GM10248 (cell line): Measurements from ENCODE around the gene AKAP10.
"Not testable (repeated sequence)": the region's sequence is repeated elsewhere in the genome, so short reads cannot be mapped to it uniquely, and the experiment has no call there.

Experiments
- CTCF ChIA-PET: fragments of 300-600 bp; sonication (Branson Sonifier 250); formaldehyde crosslinking; extraction: SDS; loops from one replicate; lab custom pipeline; 2021; ENCODE audit warnings: antibody characterized with exemption; lab: Yijun Ruan, JAX
- POLR2A ChIA-PET: fragments of 350-650 bp; sonication (Branson Sonifier 250); formaldehyde crosslinking; extraction: SDS; loops from one replicate; lab custom pipeline; 2020; ENCODE audit warnings: antibody characterized with exemption; lab: Yijun Ruan, JAX
- DNase-seq: peaks from one replicate; pipeline ENCODE4 v3.0.0; 2012; ENCODE audit errors: extremely low spot score
- CTCF ChIP-seq: IDR thresholded peaks from 2 replicates; pipeline ENCODE4 v1.5.1; 2012; ENCODE audit warnings: mild to moderate bottlenecking, low read depth; ENCODE audit errors: extremely low read depth, missing control alignments, control extremely low read depth

Gene AKAP10

GRCh38 chr17:19979917-19980770 lies 2.5 kb upstream of the AKAP10 start:
- ChIA-PET CTCF (interaction anchor here (6.5 kb wide), 1 partner anchor 11 kb away, joined by 40 read pairs; no protein-coding TSS in a partner anchor), POLR2A (no interaction called here)
- no peak for DNase-seq
- no peak for TF ChIP-seq CTCF

- no peak for DNase-seq
- ChIA-PET CTCF (interaction anchor here (1.6 kb wide), 1 partner anchor 32 kb away, joined by 5 read pairs; no protein-coding TSS in a partner anchor), POLR2A (no interaction called here)
- no peak for TF ChIP-seq CTCF
Measured at GRCh38 chr17:19978805-19979211, 1.2 kb upstream of the AKAP10 start.

- POLR2A ChIA-PET = no interaction called here
- no peak for TF ChIP-seq CTCF
- CTCF ChIA-PET = interaction anchor here (1.2 to 1.6 kb wide), 3 partner anchors 15 to 32 kb away, joined by 5 to 8 read pairs (median 5); no protein-coding TSS in a partner anchor
- DNase-seq = no peak
Measured at GRCh38 chr17:19978209-19978802, 678 bp upstream of the AKAP10 start.

- CTCF ChIA-PET = interaction anchor here (1.2 to 1.4 kb wide), 2 partner anchors 18 to 145 kb away, joined by 3 to 5 read pairs; no protein-coding TSS in a partner anchor
- DNase-seq = no peak
- POLR2A ChIA-PET = no interaction called here
- TF ChIP-seq CTCF = no peak
Measured at GRCh38 chr17:19975601-19976000, 2.0 kb downstream of the AKAP10 start.

- CTCF ChIA-PET = no interaction called here
Measured at GRCh38 chr17:19973156-19973555, 4.5 kb downstream of the AKAP10 start.

GRCh38 chr17:19962954-19963353 lies 14.7 kb downstream of the AKAP10 start:
- POLR2A ChIA-PET, CTCF ChIA-PET, DNase-seq: not testable (repeated sequence)

More at GRCh38 chr17:19973156-19973555, 4.5 kb downstream of the AKAP10 start:
- POLR2A ChIA-PET = no interaction called here
- DNase-seq = no peak
- no peak for TF ChIP-seq CTCF

- POLR2A ChIA-PET = no interaction called here
- TF ChIP-seq CTCF = no peak
- CTCF ChIA-PET = no interaction called here
- DNase-seq = no peak
Measured at GRCh38 chr17:19958023-19958422, 19.6 kb downstream of the AKAP10 start.
